ACC112 (cell line): Measurements from ENCODE around the gene ARSB.
A peak's percentile ranks its signal among the peaks of the same experiment; 100 is the strongest.
"Not testable (repeated sequence)": the region's sequence is repeated elsewhere in the genome, so short reads cannot be mapped to it uniquely, and the experiment has no call there.

Source experiments
- H2AFZ ChIP-seq: fragments of 200-600 bp; sonication (generic); one replicate; pipeline ENCODE4 v1.6.0; 2017; ENCODE audit warnings: antibody characterized with exemption, low read length; ENCODE audit not compliant: unreplicated experiment
- H3K27ac ChIP-seq: fragments of 200-600 bp; sonication (generic); 2 replicates; pipeline ENCODE4 v1.5.1; 2014; ENCODE audit warnings: low read depth, mild to moderate bottlenecking, antibody characterized with exemption, low read length, moderate library complexity
- H3K27me3 ChIP-seq: fragments of 200-600 bp; sonication (generic); 2 replicates; pipeline ENCODE4 v1.6.1; 2014; ENCODE audit warnings: mild to moderate bottlenecking, antibody characterized with exemption, low read length, moderate library complexity, mixed read lengths; ENCODE audit not compliant: insufficient read depth
- H3K36me3 ChIP-seq: fragments of 200-600 bp; sonication (generic); 2 replicates; pipeline ENCODE4 v1.6.1; 2016; ENCODE audit warnings: mild to moderate bottlenecking, antibody characterized with exemption, low read length, moderate library complexity, mixed read lengths; ENCODE audit not compliant: insufficient read depth
- H3K4me1 ChIP-seq: fragments of 200-600 bp; sonication (generic); one replicate; pipeline ENCODE4 v1.6.1; 2016; ENCODE audit warnings: low read length, mixed read lengths; ENCODE audit not compliant: insufficient read depth, unreplicated experiment, control insufficient read depth
- H3K4me3 ChIP-seq: fragments of 200-600 bp; sonication (generic); 2 replicates; pipeline ENCODE4 v1.5.1; 2014; ENCODE audit warnings: mild to moderate bottlenecking, low read depth, low read length
- H3K79me2 ChIP-seq: fragments of 200-600 bp; sonication (generic); one replicate; pipeline ENCODE4 v1.6.0; 2016; ENCODE audit warnings: low read length; ENCODE audit not compliant: control insufficient read depth, unreplicated experiment, insufficient read depth

The ARSB gene

DNA sequence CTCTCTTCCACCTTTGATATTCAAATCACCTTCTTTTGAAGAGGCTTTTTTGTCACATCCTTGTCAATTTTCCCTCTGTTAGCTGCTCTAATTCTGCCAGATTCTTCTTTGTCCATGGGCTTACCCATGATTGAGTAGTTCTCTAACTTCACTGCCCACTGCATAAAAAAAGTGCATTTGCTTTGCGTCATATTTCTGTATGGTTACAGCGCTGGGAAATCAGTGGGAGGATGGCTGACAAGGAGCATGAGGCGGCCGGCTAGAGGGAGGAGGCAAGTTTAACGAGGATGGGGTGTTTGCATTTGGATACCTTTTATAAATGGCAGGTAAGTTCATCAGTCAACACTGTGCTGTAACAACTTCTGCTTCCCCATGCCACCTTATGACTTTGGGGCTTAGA lies 220.0 kb downstream of the ARSB start:
- H2AFZ ChIP-seq = no peak overlapping the region
- no peak overlapping the region for H3K4me3 ChIP-seq
- no peaks in the 10 kb centered on the region for H3K79me2 ChIP-seq
- H3K4me1 ChIP-seq = no peaks in the 10 kb centered on the region
- peaks cover 43% of the 10 kb centered on the region for H3K27me3 ChIP-seq
- H3K27ac ChIP-seq = no peak overlapping the region
- H3K36me3 ChIP-seq = no peaks in the 10 kb centered on the region

DNA sequence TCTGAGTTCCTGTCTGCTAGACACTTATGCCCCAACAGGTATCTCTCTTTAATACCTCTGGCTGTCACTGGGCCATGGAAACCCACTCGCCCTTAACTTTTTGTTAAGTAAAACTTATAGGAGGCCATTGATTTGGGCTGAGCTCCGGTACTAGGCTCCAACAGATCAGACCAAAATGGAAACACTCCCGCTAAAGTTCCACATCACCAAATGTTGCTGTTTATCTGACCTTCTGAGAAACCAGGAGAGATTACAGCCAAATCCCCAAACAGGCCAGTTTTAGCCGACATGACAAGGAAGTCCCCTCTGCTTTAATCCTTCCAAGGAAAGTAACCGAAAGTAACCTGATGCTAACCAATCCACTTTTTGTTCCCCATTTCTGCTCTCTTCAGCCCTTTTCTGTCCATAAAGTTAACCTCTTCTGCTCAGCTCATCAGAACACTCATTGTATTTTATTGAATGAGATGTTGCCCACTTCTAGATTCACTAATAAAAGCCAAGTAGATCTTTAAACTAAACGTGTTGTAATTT lies 221.4 kb downstream of the ARSB start:
- Histone ChIP-seq H3K4me1 (peaks cover under 1% of the 10 kb centered on the region), H2AFZ (no peak overlapping the region), H3K79me2 (no peaks in the 10 kb centered on the region), H3K27me3 (peaks cover 43% of the 10 kb centered on the region), H3K36me3 (no peaks in the 10 kb centered on the region), H3K4me3 (no peak overlapping the region), H3K27ac (no peak overlapping the region)

DNA sequence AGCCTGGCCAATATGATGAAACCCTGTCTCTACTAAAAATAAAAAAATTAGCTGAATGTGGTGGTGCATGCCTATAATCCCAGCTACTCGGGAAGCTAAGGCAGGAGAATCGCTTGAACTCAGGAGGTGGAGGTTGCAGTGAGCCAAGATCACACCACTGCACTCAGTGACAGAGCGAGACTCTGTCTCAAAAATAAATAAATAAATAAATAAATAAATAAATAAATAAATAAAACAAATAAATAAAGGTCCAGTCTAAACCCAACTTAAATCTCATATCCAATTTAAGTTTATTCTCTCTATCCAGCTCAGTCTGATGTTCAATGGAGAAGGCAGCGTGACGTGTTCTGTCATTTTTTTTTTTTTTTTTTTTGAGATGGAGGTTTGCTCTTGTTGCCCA lies 222.4 kb downstream of the ARSB start:
- not testable (repeated sequence) for H3K79me2 ChIP-seq, H3K27ac ChIP-seq, H3K4me3 ChIP-seq, H2AFZ ChIP-seq, H3K36me3 ChIP-seq
- peaks cover 43% of the 10 kb centered on the region for H3K27me3 ChIP-seq
- H3K4me1 ChIP-seq = peaks cover 11% of the 10 kb centered on the region

DNA sequence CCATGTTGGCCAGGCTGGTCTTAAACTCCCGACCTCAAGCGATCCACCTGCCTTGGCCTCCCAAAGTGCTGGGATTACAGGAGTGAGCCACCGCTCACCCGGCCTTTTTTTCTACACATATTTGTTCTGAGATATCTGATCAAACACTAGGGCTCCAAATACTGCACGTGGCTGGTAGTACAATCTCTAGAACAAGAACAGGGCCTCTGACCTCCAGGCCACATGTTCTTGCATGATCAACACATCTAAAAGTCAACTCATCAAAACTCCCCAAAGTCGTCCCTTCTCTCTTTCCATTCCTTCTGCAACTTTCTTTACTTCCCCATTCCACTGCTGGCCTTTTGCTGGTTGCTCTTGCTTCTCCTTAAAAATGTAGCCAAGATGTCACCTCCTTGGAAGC lies 223.3 kb downstream of the ARSB start:
- Histone ChIP-seq H3K4me1 (peaks cover 20% of the 10 kb centered on the region), H2AFZ (no peak overlapping the region), H3K27me3 (peaks cover 43% of the 10 kb centered on the region), H3K36me3 (no peaks in the 10 kb centered on the region), H3K27ac (no peak overlapping the region), H3K4me3 (no peak overlapping the region), H3K79me2 (no peaks in the 10 kb centered on the region)

DNA sequence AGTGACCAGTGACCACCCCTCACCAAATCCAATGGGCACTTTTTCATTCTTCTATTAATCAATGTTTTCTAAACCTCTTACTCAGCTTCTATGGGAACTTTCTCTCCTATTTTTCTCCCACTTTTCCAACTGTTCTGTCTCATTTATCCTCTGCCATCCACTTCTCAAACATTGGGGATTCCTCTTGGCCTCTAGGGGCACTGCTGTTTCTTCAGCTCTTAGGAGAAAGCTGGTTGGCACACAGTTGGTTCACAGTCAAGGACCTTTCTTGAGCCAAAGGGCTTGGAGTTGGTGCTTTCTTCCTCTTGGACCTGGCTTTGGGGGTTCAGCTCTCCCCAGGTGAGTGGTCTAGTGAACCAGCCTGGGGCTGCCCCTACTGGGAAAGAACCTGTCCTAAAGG lies 224.3 kb downstream of the ARSB start:
- Histone ChIP-seq H3K4me3 (no peak overlapping the region), H3K79me2 (no peaks in the 10 kb centered on the region), H2AFZ (no peak overlapping the region), H3K36me3 (no peaks in the 10 kb centered on the region), H3K27ac (no peak overlapping the region), H3K27me3 (peaks cover 32% of the 10 kb centered on the region), H3K4me1 (peaks cover 21% of the 10 kb centered on the region)

DNA sequence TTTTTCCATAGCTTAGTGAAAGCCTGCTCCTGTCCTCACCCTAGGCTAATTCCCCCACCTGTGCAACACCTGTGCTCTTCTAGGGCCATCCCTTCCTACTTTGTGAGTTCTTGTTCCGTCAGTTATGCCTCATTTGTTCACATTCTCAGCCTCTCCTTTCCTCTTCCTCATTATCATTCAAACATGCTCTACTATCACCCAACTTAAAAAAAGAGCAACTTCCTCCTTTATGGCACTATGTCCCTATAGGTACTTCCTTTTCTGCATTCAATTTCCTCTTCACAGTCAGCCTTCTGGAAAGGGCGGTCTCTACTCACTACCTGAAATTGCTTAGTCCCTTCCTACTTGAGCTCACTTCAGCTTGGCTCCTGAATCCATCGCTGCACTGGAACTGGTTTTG lies 224.7 kb downstream of the ARSB start:
- Histone ChIP-seq H2AFZ (no peak overlapping the region), H3K27me3 (peaks cover 28% of the 10 kb centered on the region), H3K4me3 (no peak overlapping the region), H3K79me2 (no peaks in the 10 kb centered on the region), H3K4me1 (peaks cover 21% of the 10 kb centered on the region), H3K27ac (no peak overlapping the region), H3K36me3 (no peaks in the 10 kb centered on the region)

DNA sequence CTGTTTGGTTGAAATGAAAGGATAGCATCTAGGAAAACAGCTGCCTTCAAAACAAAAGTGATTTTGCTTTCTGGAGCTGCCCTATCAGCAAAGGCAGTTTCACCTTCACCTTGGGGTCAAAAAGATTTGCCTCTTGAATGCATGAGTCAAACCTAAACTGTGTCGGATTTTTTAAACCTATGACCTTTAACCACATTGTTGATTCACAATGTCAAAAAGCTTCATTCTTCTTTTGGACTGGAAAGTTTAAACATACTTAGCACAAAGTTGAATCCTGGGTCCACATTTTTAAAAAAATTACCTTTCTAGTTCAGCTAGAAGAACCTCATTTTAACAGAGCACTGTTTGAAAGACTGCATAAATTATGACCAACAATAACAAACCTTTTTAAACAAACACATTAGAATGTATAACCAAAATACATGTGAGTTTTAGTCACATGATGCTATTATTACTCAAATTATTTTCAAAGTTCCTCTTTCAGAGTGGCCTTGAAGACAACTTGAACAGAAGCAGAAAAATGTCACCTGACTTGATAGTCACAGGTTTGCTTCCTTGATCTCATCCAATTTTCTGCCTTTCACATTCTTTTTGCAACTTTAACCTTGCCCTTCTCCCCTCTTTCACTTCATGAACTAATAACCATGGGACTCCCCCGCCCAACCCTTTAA lies 226.8 kb downstream of the ARSB start:
- H3K27ac ChIP-seq = no peak overlapping the region
- H3K4me1 ChIP-seq = peaks cover 21% of the 10 kb centered on the region
- H3K27me3 ChIP-seq = peaks cover 8% of the 10 kb centered on the region
- H3K36me3 ChIP-seq = no peaks in the 10 kb centered on the region
- H3K79me2 ChIP-seq = no peaks in the 10 kb centered on the region
- no peak overlapping the region for H2AFZ ChIP-seq
- peak overlapping the region; percentile 4; the same call in 1 of the 2 replicates for H3K4me3 ChIP-seq

DNA sequence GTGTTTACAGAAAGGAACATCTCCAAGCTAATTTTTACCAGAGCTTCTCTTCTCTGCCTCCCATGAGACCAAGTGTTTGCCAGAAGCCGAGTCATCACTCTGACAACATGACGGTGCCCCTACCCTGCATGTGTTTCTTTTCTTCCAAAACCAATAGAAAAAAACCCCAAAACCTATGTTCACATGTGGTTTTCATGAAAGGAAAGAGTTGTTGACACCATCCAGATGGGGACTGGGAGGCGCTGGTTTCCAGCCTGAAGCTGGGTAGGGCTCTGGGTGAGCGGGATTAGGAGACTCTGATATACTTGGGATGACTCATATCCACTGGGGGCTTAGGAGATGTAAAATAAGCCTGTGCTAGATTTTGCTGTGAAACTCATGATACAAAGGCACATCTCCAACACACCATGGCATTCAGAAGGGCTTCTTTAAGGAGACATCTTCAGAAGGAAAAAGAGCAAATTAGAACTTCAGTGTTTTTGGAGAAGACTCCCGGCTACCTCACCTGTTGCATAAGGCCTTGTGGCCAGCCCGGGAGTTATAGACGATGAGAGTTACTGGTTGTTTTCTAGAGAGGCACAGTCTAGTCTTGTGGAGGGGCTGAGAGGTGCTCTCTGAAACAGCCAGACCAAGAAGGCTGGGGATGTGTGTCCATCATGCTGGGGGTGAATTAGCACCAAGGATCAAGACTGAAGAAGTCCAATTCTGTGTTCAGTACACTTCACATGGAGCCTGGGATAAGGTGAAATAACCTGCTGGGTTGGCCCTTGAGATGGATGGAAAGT lies 227.6 kb downstream of the ARSB start:
- Histone ChIP-seq H3K4me3 (peak overlapping the region; percentile 4; the same call in 1 of the 2 replicates), H2AFZ (no peak overlapping the region), H3K4me1 (peaks cover 22% of the 10 kb centered on the region), H3K36me3 (no peaks in the 10 kb centered on the region), H3K79me2 (no peaks in the 10 kb centered on the region), H3K27ac (peak overlapping the region; percentile 17; the same call in 1 of the 2 replicates), H3K27me3 (peaks cover 8% of the 10 kb centered on the region)

DNA sequence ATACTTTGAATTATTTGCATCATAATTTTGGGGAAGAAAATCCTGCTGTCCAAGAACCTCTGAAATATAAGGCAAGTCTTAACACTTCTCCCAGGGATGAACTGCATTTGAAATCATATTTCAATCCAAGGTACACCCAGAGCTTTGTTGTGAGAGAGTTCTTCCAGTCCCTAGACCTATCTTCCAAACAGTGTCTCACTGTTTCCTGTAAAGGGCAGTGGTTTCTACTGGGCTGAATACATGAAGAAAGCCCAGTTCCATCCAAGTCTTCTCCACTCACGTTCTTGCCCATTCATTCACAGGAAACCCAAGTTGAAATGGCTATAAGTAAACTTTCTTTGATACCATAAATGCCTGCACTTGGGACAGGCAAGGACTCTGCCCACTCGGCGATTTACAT lies 228.3 kb downstream of the ARSB start:
- peak overlapping the region; percentile 17; the same call in 1 of the 2 replicates for H3K27ac ChIP-seq
- peaks cover 8% of the 10 kb centered on the region for H3K27me3 ChIP-seq
- no peak overlapping the region for H2AFZ ChIP-seq
- no peaks in the 10 kb centered on the region for H3K79me2 ChIP-seq
- no peaks in the 10 kb centered on the region for H3K36me3 ChIP-seq
- no peak overlapping the region for H3K4me3 ChIP-seq
- peaks cover 26% of the 10 kb centered on the region for H3K4me1 ChIP-seq

DNA sequence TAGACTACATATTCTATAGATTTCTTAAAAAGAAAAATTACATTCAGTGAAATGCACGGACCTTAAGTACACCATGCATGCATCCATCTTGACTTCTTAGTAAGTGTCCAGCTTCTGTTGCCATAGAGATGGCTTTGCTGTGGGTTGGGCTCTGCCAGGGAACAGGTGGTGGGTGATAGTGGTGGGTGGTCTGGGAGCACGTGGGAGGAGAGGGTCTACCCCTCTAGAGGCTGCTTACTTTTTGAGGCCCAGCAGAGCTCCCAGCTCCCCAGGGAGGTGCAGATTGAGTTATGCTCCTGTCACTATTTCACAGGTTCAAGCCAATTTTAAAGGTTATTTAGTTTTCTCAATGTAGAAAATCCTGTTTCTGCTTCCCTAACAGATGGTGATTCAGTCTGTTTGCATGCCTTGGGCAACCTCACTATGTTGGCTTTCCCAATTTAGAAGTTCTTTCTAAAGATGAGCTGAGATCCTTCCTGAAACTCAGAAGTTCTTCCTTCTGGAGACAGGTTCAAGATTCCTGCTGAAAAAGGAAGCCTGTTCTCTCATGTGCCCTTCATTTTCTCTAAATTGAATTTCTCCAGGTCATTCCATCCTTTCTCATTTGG lies 229.2 kb downstream of the ARSB start:
- Histone ChIP-seq H3K27me3 (peaks cover 4% of the 10 kb centered on the region), H2AFZ (no peak overlapping the region), H3K36me3 (no peaks in the 10 kb centered on the region)

More for the DNA sequence above, 229.2 kb downstream of the ARSB start:
- Histone ChIP-seq H3K79me2 (no peaks in the 10 kb centered on the region), H3K4me1 (peaks cover 26% of the 10 kb centered on the region), H3K4me3 (no peak overlapping the region), H3K27ac (no peak overlapping the region)
